Measurements from ENCODE around the gene RABL2A. TPM values are rescaled to one million over a fixed set of nuclear protein-coding genes. Genes with fewer than 3 reads are reported as not detected.
"Not testable (repeated sequence)": the region's sequence is repeated elsewhere in the genome, so short reads cannot be mapped to it uniquely, and the experiment has no call there.

The RABL2A gene
- total RNA-seq, 3 donors from 2014 or later = 10.6 to 14.9 (median 10.9) TPM

DNA sequence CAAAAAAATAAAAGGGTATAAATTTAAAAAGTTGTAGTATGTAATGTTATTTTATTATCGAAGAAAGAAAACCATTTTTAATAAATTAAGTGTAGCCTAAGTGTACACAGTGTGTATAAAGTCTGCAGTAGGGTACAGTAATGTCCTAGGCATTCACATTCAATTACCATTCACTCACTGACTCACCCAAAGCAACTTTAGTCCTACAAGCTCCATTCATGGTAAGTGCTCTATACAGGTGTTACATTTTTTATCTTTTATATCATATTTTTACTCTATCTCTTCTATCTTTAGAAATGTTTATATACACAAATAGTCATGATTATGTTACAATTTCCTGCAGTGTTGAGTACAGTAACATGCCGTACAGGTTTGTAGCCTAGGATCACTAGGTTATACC is 59.5 kb downstream of the RABL2A start:
- Mint-ChIP-seq H3K27me3 (ENCODE audit: low read depth) (no peaks in the 10 kb centered on the region), H3K4me1 (ENCODE audit: low read depth) (peaks cover 6% of the 10 kb centered on the region), H3K36me3 (ENCODE audit: insufficient read depth) (no peaks in the 10 kb centered on the region), H3K9me3 (no peaks in the 10 kb centered on the region), H3K4me3 (no peak overlapping the region)
- ATAC-seq (no peak), DNase-seq (no peak)

DNA sequence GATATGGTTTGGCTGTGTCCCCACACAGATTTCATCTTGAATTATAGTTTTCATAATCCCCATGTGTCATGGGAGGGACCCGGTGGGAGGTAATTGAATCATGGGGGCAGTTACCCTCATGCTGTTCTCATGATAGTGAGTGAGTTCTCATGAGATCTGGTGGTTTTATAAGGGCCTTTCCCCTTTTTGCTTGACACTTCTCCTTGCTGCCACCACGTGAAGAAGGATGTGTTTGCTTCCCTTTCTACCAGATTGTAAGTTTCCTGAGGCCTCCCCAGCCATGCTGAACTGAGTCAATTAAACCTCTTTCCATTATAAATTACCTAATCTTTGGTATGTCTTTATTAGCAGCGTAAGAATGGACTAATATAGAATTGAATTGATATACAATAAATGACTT is 63.8 kb downstream of the RABL2A start:
- not testable (repeated sequence) for DNase-seq; ATAC-seq; H3K4me3 Mint-ChIP-seq; H3K27me3 Mint-ChIP-seq (ENCODE audit: low read depth); H3K36me3 Mint-ChIP-seq (ENCODE audit: insufficient read depth); H3K9me3 Mint-ChIP-seq
- H3K4me1 Mint-ChIP-seq (ENCODE audit: low read depth) = peaks cover 33% of the 10 kb centered on the region

Other genes starting within 250 kb of the RABL2A start
- gene ZNG1B, start 189.6 kb upstream of the RABL2A start, total RNA-seq = 10 to 100 TPM; 45.8 to 50.1 (median 49.2) TPM
- gene FOXD4L1, start 128.6 kb upstream of the RABL2A start, total RNA-seq = under 1 TPM; 0.11 to 0.18 (median 0.16) TPM
- 10 to 100 TPM; 14.4 to 18.6 (median 15.6) TPM for gene SLC35F5, start 129.4 kb downstream of the RABL2A start, total RNA-seq

Data from activated T-cell treated with anti-CD3 and anti-CD28 coated beads, Interleukin-2, amount 50 U/mL, for 4 hours (primary cell).